Ovary (tissue), 3 donors: Measurements from ENCODE around the gene TACR2.

Experiments used
- CTCF ChIP-seq, 3 donors: fragments of 450-650 bp in 2 of 3; fragments of 200-600 bp in 1 of 3; IDR thresholded peaks; one replicate each; pipeline versions ENCODE4 v1.5.1 to v1.8.0; 2016 to 2022; ENCODE audit warnings: antibody characterized with exemption in 3 of 3, mild to moderate bottlenecking in 1 of 3
- EP300 ChIP-seq: sonication (generic); formaldehyde crosslinking; IDR thresholded peaks from one replicate; pipeline ENCODE4 v1.6.1; 2017; ENCODE audit warnings: antibody characterized with exemption
- POLR2A ChIP-seq: fragments of 450-650 bp; IDR thresholded peaks from one replicate; pipeline ENCODE4 v1.6.1; 2017; ENCODE audit warnings: antibody characterized with exemption, mild to moderate bottlenecking, moderate library complexity
- donor health status: DM: no; HTN: no; CAD: no.

GRCh38 chr10:69358148-69358795 lies 58.4 kb downstream of the TACR2 start:
- no peak for TF ChIP-seq CTCF (IDR thresholded peaks at IDR 0.05)
- no peak for TF ChIP-seq POLR2A
- no peak for TF ChIP-seq EP300
